ENCODE data around the gene MUC6. TPM values are rescaled to one million over a fixed set of nuclear protein-coding genes. Genes with fewer than 3 reads are reported as not detected.

MUC6 gene
- total RNA-seq, 1 experiment from 2014 or later, result not detected

- intact Hi-C loops (cut with micrococcal nuclease), result no loop called here
- no peaks in the 10 kb centered on the region for H3K9me3 Mint-ChIP-seq (ENCODE audit: unreplicated experiment)
- DNase-seq (ENCODE audit: unreplicated experiment), result no peak
- no peaks in the 10 kb centered on the region for H3K27me3 Mint-ChIP-seq (ENCODE audit: insufficient read depth, unreplicated experiment)
- H3K36me3 Mint-ChIP-seq (ENCODE audit: insufficient read depth, unreplicated experiment), result peaks cover 39% of the 10 kb centered on the region
- H3K4me1 Mint-ChIP-seq (ENCODE audit: insufficient read depth, unreplicated experiment), result no peaks in the 10 kb centered on the region
- CTCF ChIA-PET, result interaction anchor here (0.6 kb wide), 1 partner anchor 629 kb away, joined by 4 read pairs; the partner anchor contains the start of gene KRTAP5-5
- no TSS peak for BruUV-seq (replicated peaks)
- no peak overlapping the region for H3K4me3 Mint-ChIP-seq (ENCODE audit: unreplicated experiment)
- no peak overlapping the region for H3K27ac Mint-ChIP-seq (ENCODE audit: low read depth, unreplicated experiment)
- POLR2A ChIA-PET, result no interaction called here
- TF ChIP-seq CTCF (IDR thresholded peaks at IDR 0.05; ENCODE audit: unreplicated experiment), result no peak
These were observed 35.9 kb downstream of the MUC6 start for GRCh38 chr11:1000357-1001278.

GRCh38 chr11:999009-999408 lies 37.5 kb downstream of the MUC6 start:
- no peak for DNase-seq (ENCODE audit: unreplicated experiment)
- no peaks in the 10 kb centered on the region for H3K9me3 Mint-ChIP-seq (ENCODE audit: unreplicated experiment)
- no peak overlapping the region for H3K4me3 Mint-ChIP-seq (ENCODE audit: unreplicated experiment)
- peaks cover 34% of the 10 kb centered on the region for H3K36me3 Mint-ChIP-seq (ENCODE audit: insufficient read depth, unreplicated experiment)
- intact Hi-C loops (cut with micrococcal nuclease), result no loop called here
- ChIA-PET CTCF (no interaction called here), POLR2A (no interaction called here)
- H3K4me1 Mint-ChIP-seq (ENCODE audit: insufficient read depth, unreplicated experiment), result no peaks in the 10 kb centered on the region
- no TSS peak for BruUV-seq (replicated peaks)
- TF ChIP-seq CTCF (IDR thresholded peaks at IDR 0.05; ENCODE audit: unreplicated experiment), result no peak
- no peaks in the 10 kb centered on the region for H3K27me3 Mint-ChIP-seq (ENCODE audit: insufficient read depth, unreplicated experiment)
- no peak overlapping the region for H3K27ac Mint-ChIP-seq (ENCODE audit: low read depth, unreplicated experiment)

GRCh38 chr11:997907-998306 lies 38.6 kb downstream of the MUC6 start:
- POLR2A ChIA-PET, result no interaction called here
- Mint-ChIP-seq H3K4me3 (ENCODE audit: unreplicated experiment) (no peak overlapping the region), H3K9me3 (ENCODE audit: unreplicated experiment) (no peaks in the 10 kb centered on the region), H3K27me3 (ENCODE audit: insufficient read depth, unreplicated experiment) (no peaks in the 10 kb centered on the region), H3K36me3 (ENCODE audit: insufficient read depth, unreplicated experiment) (peaks cover 31% of the 10 kb centered on the region), H3K4me1 (ENCODE audit: insufficient read depth, unreplicated experiment) (no peaks in the 10 kb centered on the region), H3K27ac (ENCODE audit: low read depth, unreplicated experiment) (no peak overlapping the region)
- no peak for DNase-seq (ENCODE audit: unreplicated experiment)
- TF ChIP-seq CTCF (IDR thresholded peaks at IDR 0.05; ENCODE audit: unreplicated experiment), result no peak
- CTCF ChIA-PET, result interaction anchor here (0.6 kb wide), 1 partner anchor 70 kb away, joined by 4 read pairs; no protein-coding TSS in a partner anchor
- BruUV-seq (replicated peaks), result no TSS peak
- intact Hi-C loops (cut with micrococcal nuclease), result no loop called here

- ChIA-PET CTCF (interaction anchor here (0.7 kb wide), 1 partner anchor 980 kb away, joined by 3 read pairs; no protein-coding TSS in a partner anchor), POLR2A (no interaction called here)
- peaks cover 31% of the 10 kb centered on the region for H3K36me3 Mint-ChIP-seq (ENCODE audit: insufficient read depth, unreplicated experiment)
- no peak overlapping the region for H3K27ac Mint-ChIP-seq (ENCODE audit: low read depth, unreplicated experiment)
- intact Hi-C loops (cut with micrococcal nuclease), result no loop called here
- H3K4me1 Mint-ChIP-seq (ENCODE audit: insufficient read depth, unreplicated experiment), result no peaks in the 10 kb centered on the region
- H3K9me3 Mint-ChIP-seq (ENCODE audit: unreplicated experiment), result no peaks in the 10 kb centered on the region
- no peak for DNase-seq (ENCODE audit: unreplicated experiment)
- no peak for TF ChIP-seq CTCF (IDR thresholded peaks at IDR 0.05; ENCODE audit: unreplicated experiment)
- H3K27me3 Mint-ChIP-seq (ENCODE audit: insufficient read depth, unreplicated experiment), result no peaks in the 10 kb centered on the region
- H3K4me3 Mint-ChIP-seq (ENCODE audit: unreplicated experiment), result no peak overlapping the region
- BruUV-seq (replicated peaks), result no TSS peak
These were observed 39.8 kb downstream of the MUC6 start for GRCh38 chr11:996681-997080.
